Thoracic aorta (tissue), 2 donors: ENCODE results near the gene CMC4. TPM values are rescaled to one million over a fixed set of nuclear protein-coding genes. Genes with fewer than 3 reads are reported as not detected.
A peak's percentile ranks its signal among the peaks of the same experiment; 100 is the strongest.

ENCODE experiments used
- ATAC-seq: fragments of 150-250 bp; one replicate; pipeline ENCODE4 v1.8.0; 2017; ENCODE audit warnings: low read depth; ENCODE audit not compliant: insufficient number of reproducible peaks, low FRiP score
- DNase-seq: peaks from one replicate; pipeline ENCODE4 v3.0.0-alpha.2; 2020; ENCODE audit warnings: low spot score
- H3K27ac ChIP-seq, 2 donors: fragments of 200-600 bp; sonication (generic); 1 replicate in 1 of 2; 2 replicates in 1 of 2; pipeline ENCODE4 v1.5.1; 2016; ENCODE audit warnings: mild to moderate bottlenecking in 2 of 2, moderate library complexity in 2 of 2
- H3K27me3 ChIP-seq: fragments of 200-600 bp; sonication (generic); replicated peaks from 2 replicates; pipeline ENCODE4 v1.6.0; 2016; ENCODE audit warnings: mild to moderate bottlenecking; ENCODE audit not compliant: insufficient read depth
- H3K36me3 ChIP-seq: fragments of 200-600 bp; sonication (generic); one replicate; pipeline ENCODE4 v1.5.1; 2016
- H3K4me1 ChIP-seq, 2 donors: fragments of 200-600 bp; sonication (generic); 1 replicate in 1 of 2; 2 replicates in 1 of 2; pipeline versions ENCODE4 v1.5.1 to v1.6.0; 2016; ENCODE audit warnings: low read depth in 2 of 2, mild to moderate bottlenecking in 1 of 2; ENCODE audit not compliant: control insufficient read depth in 1 of 2
- H3K4me3 ChIP-seq: fragments of 200-600 bp; sonication (generic); 2 replicates; pipeline ENCODE4 v1.5.1; 2016; ENCODE audit warnings: mild to moderate bottlenecking
- H3K9me3 ChIP-seq: fragments of 200-600 bp; sonication (generic); 2 replicates; pipeline ENCODE4 v1.5.1; 2016
- total RNA-seq, 2 donors: library from RNA; depleted of rRNA; stranded (reverse); fragments of >200 nt; gene quantifications; one replicate each; pipeline versions ENCODE4 v1.1.0 to v1.2.3, GENCODE V29; 2016
- TF ChIP-seq, protein P1 (sequence below): fragments of 200-600 bp; sonication (generic); IDR thresholded peaks from one replicate; pipeline ENCODE4 v1.5.1; 2019; ENCODE audit warnings: antibody characterized with exemption

The CMC4 gene
- total RNA-seq, 2 donors from 2014 or later = 11.9 to 32.5 TPM

DNA sequence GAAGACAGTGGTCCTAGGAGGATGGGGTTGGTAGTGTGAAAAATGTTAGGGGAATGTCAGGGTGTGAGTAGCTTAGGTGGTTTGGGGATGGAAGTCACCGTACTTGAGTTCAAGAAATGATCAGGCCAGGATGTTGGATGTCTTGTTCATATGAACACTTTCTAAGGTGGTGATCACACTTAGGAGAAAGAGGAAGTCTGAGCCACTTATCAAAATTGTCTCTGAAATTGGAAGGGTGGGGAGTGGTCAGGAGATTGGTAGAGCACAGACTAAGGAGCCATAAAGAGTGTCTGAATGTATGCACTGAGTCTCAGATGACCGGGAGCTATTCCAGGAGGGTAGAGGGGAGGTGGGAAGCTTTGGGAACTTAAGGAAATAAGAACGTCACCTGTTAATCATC lies 17.3 kb downstream of the CMC4 start:
- no peak overlapping the region for H3K4me3 ChIP-seq
- H3K27ac ChIP-seq = no peak overlapping the region
- H3K27me3 ChIP-seq = no peaks in the 10 kb centered on the region
- TF ChIP-seq, protein P1, sequence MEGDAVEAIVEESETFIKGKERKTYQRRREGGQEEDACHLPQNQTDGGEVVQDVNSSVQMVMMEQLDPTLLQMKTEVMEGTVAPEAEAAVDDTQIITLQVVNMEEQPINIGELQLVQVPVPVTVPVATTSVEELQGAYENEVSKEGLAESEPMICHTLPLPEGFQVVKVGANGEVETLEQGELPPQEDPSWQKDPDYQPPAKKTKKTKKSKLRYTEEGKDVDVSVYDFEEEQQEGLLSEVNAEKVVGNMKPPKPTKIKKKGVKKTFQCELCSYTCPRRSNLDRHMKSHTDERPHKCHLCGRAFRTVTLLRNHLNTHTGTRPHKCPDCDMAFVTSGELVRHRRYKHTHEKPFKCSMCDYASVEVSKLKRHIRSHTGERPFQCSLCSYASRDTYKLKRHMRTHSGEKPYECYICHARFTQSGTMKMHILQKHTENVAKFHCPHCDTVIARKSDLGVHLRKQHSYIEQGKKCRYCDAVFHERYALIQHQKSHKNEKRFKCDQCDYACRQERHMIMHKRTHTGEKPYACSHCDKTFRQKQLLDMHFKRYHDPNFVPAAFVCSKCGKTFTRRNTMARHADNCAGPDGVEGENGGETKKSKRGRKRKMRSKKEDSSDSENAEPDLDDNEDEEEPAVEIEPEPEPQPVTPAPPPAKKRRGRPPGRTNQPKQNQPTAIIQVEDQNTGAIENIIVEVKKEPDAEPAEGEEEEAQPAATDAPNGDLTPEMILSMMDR = no peak
- H3K9me3 ChIP-seq = no peaks in the 10 kb centered on the region
- no peaks in the 10 kb centered on the region for H3K36me3 ChIP-seq
- ATAC-seq = no peak
- no peaks in the 10 kb centered on the region for H3K4me1 ChIP-seq
- DNase-seq = no peak

DNA sequence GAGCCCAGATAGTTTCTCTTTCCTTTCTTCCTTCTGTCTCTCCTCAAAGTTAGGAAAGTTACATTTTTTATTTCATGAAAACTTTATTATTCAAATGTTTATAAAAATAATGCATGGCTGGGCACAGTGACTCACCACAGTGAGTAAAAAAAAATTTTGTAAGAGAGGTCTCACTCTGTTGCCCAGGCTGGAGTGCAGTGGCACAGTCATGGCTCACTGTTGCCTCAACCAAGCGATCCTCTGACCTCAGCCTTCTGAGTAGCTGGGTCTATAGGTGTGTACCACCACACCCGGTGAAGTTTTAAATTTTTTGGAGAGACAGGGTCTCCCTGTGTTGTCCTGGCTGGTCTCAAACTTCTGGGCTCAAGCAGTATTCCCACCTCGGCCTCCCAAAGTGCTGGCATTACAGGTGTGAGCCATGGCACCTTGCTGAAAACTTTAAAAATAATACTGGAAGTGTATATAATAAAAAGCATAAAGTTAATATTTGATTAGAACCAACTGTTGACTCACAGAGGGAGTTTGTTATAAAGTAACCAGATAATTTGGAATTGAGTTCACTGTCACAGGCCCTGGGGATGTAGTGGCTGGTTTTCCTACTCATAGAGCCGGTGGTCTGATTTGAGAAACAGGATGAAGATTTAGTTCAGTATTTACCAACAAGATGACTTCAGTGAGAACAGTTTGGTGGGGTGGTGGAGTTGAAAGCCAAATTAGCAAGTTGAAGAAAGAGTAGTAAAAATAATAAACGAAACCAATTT lies 18.0 kb downstream of the CMC4 start:
- TF ChIP-seq, protein P1 = no peak
- no peaks in the 10 kb centered on the region for H3K36me3 ChIP-seq
- no peak overlapping the region for H3K4me3 ChIP-seq
- DNase-seq = no peak
- no peaks in the 10 kb centered on the region for H3K27me3 ChIP-seq
- no peak overlapping the region for H3K27ac ChIP-seq
- H3K9me3 ChIP-seq = no peaks in the 10 kb centered on the region
- H3K4me1 ChIP-seq = no peaks in the 10 kb centered on the region
- ATAC-seq = no peak

DNA sequence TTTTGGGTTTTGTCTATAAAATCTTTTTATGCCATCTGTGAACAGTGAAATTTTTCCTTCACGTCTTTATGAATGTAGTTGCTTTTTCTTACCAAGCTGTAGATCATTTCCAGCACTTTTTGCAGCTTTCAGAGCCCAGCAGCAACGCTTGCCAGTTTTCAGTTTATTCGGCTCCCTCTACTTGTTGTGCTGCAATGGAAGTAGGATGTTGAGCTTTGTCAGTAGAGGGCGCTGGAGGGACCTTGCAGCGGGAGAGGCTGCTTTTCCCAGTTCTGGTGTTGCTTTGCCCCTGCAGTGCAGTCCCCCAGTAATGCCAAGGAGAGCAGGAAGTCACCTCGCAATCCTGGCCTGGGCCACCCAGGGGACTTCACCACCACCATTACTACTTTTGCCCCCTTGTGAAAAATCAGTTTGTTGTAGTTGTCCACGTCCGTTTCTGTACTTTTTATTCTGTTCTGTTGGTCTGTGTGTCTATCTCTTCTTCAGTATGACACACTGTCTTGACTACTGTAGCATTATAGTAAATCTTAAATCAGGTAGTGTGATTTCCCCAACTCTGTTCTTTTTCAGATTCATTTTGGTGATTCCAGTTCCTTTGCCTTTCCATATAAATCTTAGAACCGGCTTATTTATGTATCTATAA lies 21.8 kb downstream of the CMC4 start:
- TF ChIP-seq, protein P1 = peak; percentile 42
- ATAC-seq = no peak

DNA sequence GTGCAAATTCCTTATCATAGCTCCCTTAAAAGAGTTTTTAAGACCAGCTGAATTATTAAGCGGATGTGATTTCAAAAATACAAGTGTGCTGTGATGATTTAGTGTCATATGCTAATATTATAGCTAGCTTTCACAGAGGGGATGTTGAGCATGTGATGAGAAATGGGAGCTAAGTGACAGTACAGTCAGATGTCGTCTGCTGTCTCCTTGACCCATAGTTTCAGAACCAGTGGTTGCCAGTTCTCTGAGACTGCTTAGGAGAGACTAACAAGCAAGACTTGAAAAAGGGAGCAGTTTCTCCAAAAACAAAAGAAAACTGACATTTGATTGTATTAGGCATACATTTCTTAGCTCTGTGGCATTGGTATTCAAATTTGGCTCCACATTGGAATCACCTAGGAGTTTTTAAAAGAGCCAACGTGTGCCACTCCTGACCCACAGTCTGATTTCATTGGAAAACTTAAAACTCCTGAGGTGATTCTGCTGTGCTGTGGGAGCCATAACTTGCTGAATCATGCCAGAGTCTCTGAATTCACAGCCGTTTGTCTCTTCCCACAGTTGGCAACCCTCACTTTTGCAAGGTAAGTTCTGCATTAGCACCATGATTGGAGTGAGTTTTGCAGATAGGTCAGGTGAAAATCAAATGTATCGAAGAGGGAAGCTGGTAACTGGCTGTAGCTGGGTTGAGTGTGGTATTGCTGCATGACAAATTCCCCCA lies 24.0 kb downstream of the CMC4 start:
- Histone ChIP-seq H3K4me1 (no peaks in the 10 kb centered on the region), H3K36me3 (no peaks in the 10 kb centered on the region), H3K9me3 (no peaks in the 10 kb centered on the region), H3K27me3 (no peaks in the 10 kb centered on the region), H3K27ac (no peak overlapping the region), H3K4me3 (no peak overlapping the region)
- ATAC-seq (no peak), DNase-seq (no peak)
- TF ChIP-seq, protein P1 = no peak

More for the DNA sequence above, 21.8 kb downstream of the CMC4 start:
- Histone ChIP-seq H3K36me3 (no peaks in the 10 kb centered on the region), H3K27ac (no peak overlapping the region), H3K9me3 (no peaks in the 10 kb centered on the region), H3K4me1 (no peaks in the 10 kb centered on the region), H3K4me3 (no peak overlapping the region), H3K27me3 (no peaks in the 10 kb centered on the region)
- no peak for DNase-seq

DNA sequence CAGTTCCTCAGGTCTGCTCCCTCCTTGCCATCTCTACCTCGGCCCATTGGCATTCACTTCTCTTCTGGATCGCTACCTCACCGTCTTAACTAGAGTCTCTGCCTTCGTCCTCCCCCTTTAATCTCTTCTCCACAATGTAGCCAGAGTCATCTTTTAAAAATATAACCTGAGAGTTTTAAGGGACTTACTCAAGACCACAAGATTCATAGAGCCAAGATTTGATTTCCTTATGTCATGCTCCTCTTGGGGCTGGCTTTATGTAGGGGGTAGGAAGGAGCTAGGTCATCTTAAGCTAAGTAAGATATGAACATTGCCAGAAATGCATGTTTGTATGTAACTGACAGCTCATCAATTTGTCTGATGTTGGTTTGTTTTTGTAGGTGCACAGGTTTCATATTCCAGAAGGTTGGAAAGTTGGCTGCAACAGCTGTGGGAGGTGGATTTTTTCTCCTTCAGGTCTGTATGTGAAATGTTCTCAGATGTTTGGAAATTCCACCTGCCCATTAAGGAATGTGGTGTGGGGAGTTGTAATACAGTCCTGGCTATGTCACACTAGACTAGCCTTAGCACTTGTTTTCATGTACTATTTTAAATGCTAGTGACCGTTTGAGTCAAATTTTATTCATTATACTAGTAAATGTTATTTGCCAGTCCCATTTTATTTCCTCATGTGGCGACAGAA lies 24.7 kb downstream of the CMC4 start:
- DNase-seq = no peak
- no peak for ATAC-seq

More for the DNA sequence above, 24.7 kb downstream of the CMC4 start:
- TF ChIP-seq, protein P1 = no peak
- Histone ChIP-seq H3K27me3 (no peaks in the 10 kb centered on the region), H3K27ac (no peak overlapping the region), H3K4me1 (no peaks in the 10 kb centered on the region), H3K4me3 (no peak overlapping the region), H3K9me3 (no peaks in the 10 kb centered on the region), H3K36me3 (no peaks in the 10 kb centered on the region)
